ENCODE results near the gene DDOST.
"Not testable (repeated sequence)": the region's sequence is repeated elsewhere in the genome, so short reads cannot be mapped to it uniquely, and the experiment has no call there.

Gene DDOST

GRCh38 chr1:20624709-20625108, 36.5 kb downstream of the DDOST start:
- DNase-seq (ENCODE audit: low read depth), result no peak

GRCh38 chr1:20621012-20621411, 40.2 kb downstream of the DDOST start:
- DNase-seq (ENCODE audit: low read depth), result no peak

GRCh38 chr1:20619999-20620398, 41.2 kb downstream of the DDOST start:
- DNase-seq (ENCODE audit: low read depth), result no peak

- DNase-seq (ENCODE audit: low read depth), result no peak
These were observed 42.6 kb downstream of the DDOST start for GRCh38 chr1:20618550-20618949.

- no peak for DNase-seq (ENCODE audit: low read depth)
These were observed 44.2 kb downstream of the DDOST start for GRCh38 chr1:20616847-20617487.

GRCh38 chr1:20615946-20616846, 45.0 kb downstream of the DDOST start:
- DNase-seq (ENCODE audit: low read depth), result no peak

- no peak for DNase-seq (ENCODE audit: low read depth)
These were observed 47.0 kb downstream of the DDOST start for GRCh38 chr1:20614131-20614579.

GRCh38 chr1:20612221-20612746, 48.9 kb downstream of the DDOST start:
- no peak for DNase-seq (ENCODE audit: low read depth)

GRCh38 chr1:20611652-20612051, 49.5 kb downstream of the DDOST start:
- no peak for DNase-seq (ENCODE audit: low read depth)

GRCh38 chr1:20610970-20611369, 50.2 kb downstream of the DDOST start:
- no peak for DNase-seq (ENCODE audit: low read depth)

GRCh38 chr1:20609541-20609940, 51.6 kb downstream of the DDOST start:
- no peak for DNase-seq (ENCODE audit: low read depth)

GRCh38 chr1:20606801-20607570, 54.2 kb downstream of the DDOST start:
- DNase-seq (ENCODE audit: low read depth), result not testable (repeated sequence)

- DNase-seq (ENCODE audit: low read depth), result no peak
These were observed 56.5 kb downstream of the DDOST start for GRCh38 chr1:20604678-20605077.

GRCh38 chr1:20603504-20604464, 57.4 kb downstream of the DDOST start:
- no peak for DNase-seq (ENCODE audit: low read depth)

GRCh38 chr1:20602851-20603450, 58.2 kb downstream of the DDOST start:
- no peak for DNase-seq (ENCODE audit: low read depth)

Data from activated T-cell treated with anti-CD3 and anti-CD28 coated beads for 24 hours (primary cell).